Effector memory CD8-positive, alpha-beta T cell (primary cell): ENCODE results near the gene ZMYND11.
"Not testable (repeated sequence)": the region's sequence is repeated elsewhere in the genome, so short reads cannot be mapped to it uniquely, and the experiment has no call there.

Source experiments
- ATAC-seq: fragments of 150-1000 bp; cut with Tn5 transposase; replicated peaks from 2 replicates; pipeline ENCODE4 v1.10.0; 2021; ENCODE audit warnings: mild to moderate bottlenecking, moderate library complexity
- DNase-seq, 3 experiments: peaks; one replicate each; pipeline ENCODE4 v3.0.0; 2021
- H3K27ac Mint-ChIP-seq, 2 donors: one replicate each; pipeline ENCODE4 v1.8.0; 2022; ENCODE audit warnings: mild to moderate bottlenecking in 2 of 2, mixed read lengths in 2 of 2, moderate library complexity in 2 of 2
- H3K27me3 Mint-ChIP-seq, 2 donors: one replicate each; pipeline ENCODE4 v1.8.0; 2022; ENCODE audit warnings: mixed read lengths in 2 of 2
- H3K36me3 Mint-ChIP-seq: one replicate; pipeline ENCODE4 v1.8.0; 2022; ENCODE audit warnings: mild to moderate bottlenecking, moderate library complexity, mixed read lengths; ENCODE audit not compliant: insufficient read depth
- H3K4me1 Mint-ChIP-seq, 2 donors: one replicate each; pipeline ENCODE4 v1.8.0; 2022; ENCODE audit warnings: low read depth in 2 of 2, mixed read lengths in 2 of 2
- H3K4me3 Mint-ChIP-seq, 2 donors: one replicate each; pipeline ENCODE4 v1.8.0; 2022; ENCODE audit warnings: mild to moderate bottlenecking in 2 of 2, mixed read lengths in 2 of 2, moderate library complexity in 2 of 2
- H3K9me3 Mint-ChIP-seq, 2 donors: one replicate each; pipeline ENCODE4 v1.8.0; 2022; ENCODE audit warnings: mixed read lengths in 2 of 2

ZMYND11 gene

GRCh38 chr10:248307-248706 lies 113.1 kb downstream of the ZMYND11 start:
- Mint-ChIP-seq H3K27ac (peak overlapping the region; percentile 51 to 64), H3K27me3 (no peaks in the 10 kb centered on the region), H3K4me1 (peaks cover 4 to 22% of the 10 kb centered on the region in 2 donors), H3K9me3 (no peaks in the 10 kb centered on the region), H3K36me3 (peaks cover 50% of the 10 kb centered on the region), H3K4me3 (peak overlapping the region in 1 of 2 donors; percentile 46)
- DNase-seq (peak in 2 of 3 experiments; percentile 6 to 16), ATAC-seq (peak; percentile 63)

DNA sequence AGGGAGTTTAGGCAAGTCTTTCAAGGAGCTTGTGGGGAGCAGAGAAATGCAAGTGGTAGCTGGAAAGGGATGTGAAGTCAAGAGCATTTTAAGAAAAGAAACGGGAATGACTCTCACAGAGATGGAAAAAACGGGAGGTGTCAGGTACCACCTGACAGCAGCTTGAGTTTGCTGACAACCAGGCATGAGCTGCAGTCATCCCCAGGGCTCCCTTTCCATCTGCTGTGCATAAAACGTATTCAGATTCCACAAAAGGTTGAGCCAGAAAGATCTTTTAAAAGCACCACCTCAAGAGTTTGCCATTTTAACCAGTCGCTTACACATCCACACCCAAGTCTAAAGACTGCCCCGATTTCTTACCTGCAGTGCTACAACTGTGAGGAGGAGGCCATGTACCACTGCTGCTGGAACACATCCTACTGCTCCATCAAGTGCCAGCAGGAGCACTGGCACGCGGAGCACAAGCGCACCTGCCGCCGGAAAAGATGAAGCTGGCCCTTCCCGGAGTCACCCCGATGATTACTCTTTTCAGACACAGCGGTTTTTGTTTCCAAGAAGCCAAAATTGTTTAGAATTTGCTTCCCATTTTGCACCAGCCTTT lies 116.8 kb downstream of the ZMYND11 start:
- Mint-ChIP-seq H3K27me3 (no peaks in the 10 kb centered on the region), H3K36me3 (peaks cover 54% of the 10 kb centered on the region), H3K9me3 (no peaks in the 10 kb centered on the region), H3K27ac (no peak overlapping the region), H3K4me1 (peaks cover 0 to 3% of the 10 kb centered on the region in 2 donors), H3K4me3 (no peak overlapping the region)
- ATAC-seq (no peak), DNase-seq (no peak)

DNA sequence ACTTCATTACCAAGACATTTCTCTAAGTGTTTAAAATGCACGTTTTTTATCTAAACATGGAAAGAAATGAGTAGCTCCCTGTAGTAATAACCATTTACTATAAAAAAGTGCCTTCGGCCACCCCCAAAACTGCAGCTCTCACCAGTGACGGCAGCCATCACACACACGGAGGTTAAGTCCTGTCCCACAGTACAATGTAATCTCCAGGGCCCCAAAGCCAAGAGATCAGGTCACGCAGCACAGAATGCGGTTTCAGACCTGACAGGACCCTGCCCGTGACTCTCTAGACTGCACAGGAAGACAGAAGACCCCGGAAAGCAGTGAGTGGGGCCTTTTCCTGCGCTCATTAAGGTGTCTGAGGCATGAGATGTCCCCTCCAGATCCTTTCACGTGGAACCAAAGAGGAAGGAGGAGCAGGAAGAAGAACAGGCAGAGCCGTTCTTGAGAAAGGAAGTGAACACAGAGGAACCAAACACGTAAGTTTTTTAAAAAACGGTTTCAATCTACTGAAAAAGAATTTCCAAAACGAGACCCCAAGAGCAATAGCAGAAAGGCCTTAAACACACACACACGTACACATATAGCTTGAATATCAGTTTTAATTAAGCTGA lies 125.7 kb downstream of the ZMYND11 start:
- H3K4me3 Mint-ChIP-seq, result no peak overlapping the region
- ATAC-seq (no peak), DNase-seq (no peak)
- peaks cover 14% of the 10 kb centered on the region in 2 donors for H3K4me1 Mint-ChIP-seq
- H3K27ac Mint-ChIP-seq, result no peak overlapping the region
- no peaks in the 10 kb centered on the region for H3K36me3 Mint-ChIP-seq
- peaks cover 0 to 16% of the 10 kb centered on the region in 2 donors for H3K27me3 Mint-ChIP-seq
- no peaks in the 10 kb centered on the region for H3K9me3 Mint-ChIP-seq

GRCh38 chr10:264160-265073 lies 129.2 kb downstream of the ZMYND11 start:
- H3K9me3 Mint-ChIP-seq, H3K27ac Mint-ChIP-seq: not testable (repeated sequence)
- peak; percentile 52 for ATAC-seq

DNA sequence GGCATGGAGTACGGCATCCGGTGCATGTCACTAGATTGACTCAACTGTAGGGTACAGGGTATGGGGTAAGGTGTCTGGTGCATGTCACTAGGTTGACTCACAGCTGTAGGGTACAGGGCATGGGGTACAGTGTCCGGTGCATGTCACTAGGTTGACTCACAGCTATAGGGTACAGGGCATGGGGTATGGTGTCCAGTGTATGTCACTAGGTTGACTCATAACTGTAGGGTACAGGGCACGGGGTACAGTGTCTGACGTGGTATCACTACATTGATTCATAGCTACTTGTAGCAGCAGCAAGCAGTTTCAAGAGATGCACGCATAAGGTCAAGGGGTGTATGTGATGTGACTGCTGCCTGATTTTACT lies 129.8 kb downstream of the ZMYND11 start:
- not testable (repeated sequence) for H3K27ac Mint-ChIP-seq, H3K4me3 Mint-ChIP-seq, DNase-seq, H3K9me3 Mint-ChIP-seq, H3K36me3 Mint-ChIP-seq
- Mint-ChIP-seq H3K4me1 (peaks cover 14% of the 10 kb centered on the region in 2 donors), H3K27me3 (peaks cover 0 to 16% of the 10 kb centered on the region in 2 donors)
- peak; percentile 37 for ATAC-seq

More at GRCh38 chr10:264160-265073, 129.2 kb downstream of the ZMYND11 start:
- Mint-ChIP-seq H3K4me1 (peaks cover 14% of the 10 kb centered on the region in 2 donors), H3K27me3 (peaks cover 0 to 16% of the 10 kb centered on the region in 2 donors)
- DNase-seq, H3K4me3 Mint-ChIP-seq, H3K36me3 Mint-ChIP-seq: not testable (repeated sequence)

GRCh38 chr10:265816-266588 lies 130.7 kb downstream of the ZMYND11 start:
- not testable (repeated sequence) for H3K27ac Mint-ChIP-seq, H3K36me3 Mint-ChIP-seq, H3K4me3 Mint-ChIP-seq, H3K9me3 Mint-ChIP-seq, ATAC-seq, DNase-seq
- Mint-ChIP-seq H3K4me1 (peaks cover 14% of the 10 kb centered on the region in 2 donors), H3K27me3 (peaks cover 0 to 16% of the 10 kb centered on the region in 2 donors)

- Mint-ChIP-seq H3K27me3 (peaks cover 0 to 16% of the 10 kb centered on the region in 2 donors), H3K4me3 (no peak overlapping the region), H3K36me3 (peaks cover under 1% of the 10 kb centered on the region), H3K27ac (no peak overlapping the region), H3K4me1 (peaks cover 14% of the 10 kb centered on the region in 2 donors), H3K9me3 (no peaks in the 10 kb centered on the region)
- DNase-seq (no peak), ATAC-seq (no peak)
These were observed 131.7 kb downstream of the ZMYND11 start for GRCh38 chr10:266974-267425.

- Mint-ChIP-seq H3K27ac (no peak overlapping the region), H3K9me3 (no peaks in the 10 kb centered on the region), H3K27me3 (peaks cover 0 to 14% of the 10 kb centered on the region in 2 donors), H3K4me1 (peaks cover 14% of the 10 kb centered on the region in 2 donors), H3K4me3 (no peak overlapping the region), H3K36me3 (peaks cover 2% of the 10 kb centered on the region)
- no peak for DNase-seq
- ATAC-seq, result no peak
These were observed 132.4 kb downstream of the ZMYND11 start for GRCh38 chr10:267705-268104.

GRCh38 chr10:269440-270074 lies 134.3 kb downstream of the ZMYND11 start:
- Mint-ChIP-seq H3K9me3 (no peaks in the 10 kb centered on the region), H3K27ac (no peak overlapping the region), H3K36me3 (peaks cover 2% of the 10 kb centered on the region), H3K4me3 (no peak overlapping the region), H3K27me3 (no peaks in the 10 kb centered on the region), H3K4me1 (peaks cover 9 to 12% of the 10 kb centered on the region in 2 donors)
- no peak for ATAC-seq
- DNase-seq, result no peak

GRCh38 chr10:271201-271600 lies 135.9 kb downstream of the ZMYND11 start:
- no peak for DNase-seq

DNA sequence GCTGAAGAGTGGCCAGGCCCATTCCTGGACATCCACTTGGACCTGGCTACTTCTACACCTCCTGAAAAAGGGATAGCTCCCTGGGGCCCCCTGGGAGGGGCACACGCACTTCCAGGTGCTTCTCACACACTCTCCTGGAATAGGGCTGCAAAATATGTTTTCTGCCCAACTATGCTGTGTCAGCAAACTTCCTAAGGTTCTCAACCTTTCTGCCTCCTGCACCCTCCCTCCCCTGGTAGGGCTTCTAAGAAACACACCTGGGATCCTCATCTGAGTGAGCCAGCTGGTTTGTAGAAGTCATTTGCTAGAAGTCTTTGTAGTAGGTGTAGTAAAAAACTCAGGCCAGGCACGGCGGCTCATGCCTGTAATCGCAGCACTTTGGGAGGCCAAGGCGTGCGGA lies 136.5 kb downstream of the ZMYND11 start:
- no peak for DNase-seq
- no peaks in the 10 kb centered on the region for H3K27me3 Mint-ChIP-seq
- H3K4me3 Mint-ChIP-seq, result no peak overlapping the region
- H3K36me3 Mint-ChIP-seq, result peaks cover 2% of the 10 kb centered on the region
- H3K9me3 Mint-ChIP-seq, result no peaks in the 10 kb centered on the region
- peak overlapping the region in 1 of 2 donors; percentile 22 for H3K27ac Mint-ChIP-seq
- no peaks in the 10 kb centered on the region for H3K4me1 Mint-ChIP-seq
- no peak for ATAC-seq

More at GRCh38 chr10:271201-271600, 135.9 kb downstream of the ZMYND11 start:
- no peaks in the 10 kb centered on the region for H3K27me3 Mint-ChIP-seq
- H3K36me3 Mint-ChIP-seq, result peaks cover 2% of the 10 kb centered on the region
- no peaks in the 10 kb centered on the region for H3K9me3 Mint-ChIP-seq
- H3K4me1 Mint-ChIP-seq, result no peaks in the 10 kb centered on the region
- no peak overlapping the region for H3K4me3 Mint-ChIP-seq
- no peak for ATAC-seq
- no peak overlapping the region for H3K27ac Mint-ChIP-seq

GRCh38 chr10:273088-273487 lies 137.8 kb downstream of the ZMYND11 start:
- no peaks in the 10 kb centered on the region for H3K4me1 Mint-ChIP-seq
- H3K27me3 Mint-ChIP-seq, result no peaks in the 10 kb centered on the region
- DNase-seq (no peak), ATAC-seq (no peak)
- H3K4me3 Mint-ChIP-seq, result no peak overlapping the region
- no peaks in the 10 kb centered on the region for H3K9me3 Mint-ChIP-seq
- peaks cover 7% of the 10 kb centered on the region for H3K36me3 Mint-ChIP-seq
- no peak overlapping the region for H3K27ac Mint-ChIP-seq
